ENCODE data around the gene STYX.

STYX gene

DNA sequence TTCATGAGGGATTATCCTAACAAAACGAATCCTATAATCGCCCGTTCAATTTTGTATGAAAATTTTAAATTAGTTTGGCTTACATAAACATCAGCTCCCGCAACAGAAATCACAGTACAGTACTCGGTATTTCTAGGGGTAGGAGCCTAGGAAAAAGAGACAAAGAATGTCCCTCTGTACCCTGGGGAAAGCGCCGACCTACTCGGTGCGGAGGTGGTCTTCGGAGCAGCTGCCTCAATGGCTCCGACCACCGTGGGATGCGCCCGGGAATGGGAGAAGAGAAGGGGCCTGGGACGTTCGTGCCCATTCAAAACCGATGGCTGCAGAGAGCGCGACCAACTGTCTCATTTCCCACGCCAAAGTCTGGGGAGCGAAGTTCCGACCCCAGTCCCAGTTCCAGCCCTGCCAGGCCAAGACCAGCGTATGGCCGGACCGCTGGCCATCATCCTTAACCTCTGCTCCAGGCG lies 60.8 kb downstream of the STYX start:
- DNase-seq, result no peak

GRCh38 chr14:52791223-52792096 lies 61.5 kb downstream of the STYX start, which contains the start of gene GNPNAT1:
Gene GNPNAT1 (minus strand): TSS chr14:52791607. CDS start chr14:52784650, 6,957 bp downstream.
- peak; percentile 88 for DNase-seq

DNA sequence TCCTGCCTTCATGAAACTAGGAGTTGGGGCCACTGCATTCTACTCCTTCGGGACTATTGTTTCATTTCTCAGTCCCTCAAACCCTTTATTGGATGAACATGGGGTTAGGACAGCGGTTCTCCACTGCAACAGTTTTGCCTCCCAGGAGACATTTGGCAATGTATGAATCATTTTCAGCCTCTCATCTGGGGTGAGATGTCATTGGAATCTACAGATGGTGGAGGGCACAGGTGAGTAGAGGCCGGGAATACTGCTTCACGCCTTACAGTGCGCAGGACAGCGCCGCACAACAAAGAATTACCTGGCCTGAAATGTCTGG lies 62.1 kb downstream of the STYX start:
- DNase-seq, result no peak

- DNase-seq, result no peak
Measured at GRCh38 chr14:52793061-52793460, 63.1 kb downstream of the STYX start.

DNA sequence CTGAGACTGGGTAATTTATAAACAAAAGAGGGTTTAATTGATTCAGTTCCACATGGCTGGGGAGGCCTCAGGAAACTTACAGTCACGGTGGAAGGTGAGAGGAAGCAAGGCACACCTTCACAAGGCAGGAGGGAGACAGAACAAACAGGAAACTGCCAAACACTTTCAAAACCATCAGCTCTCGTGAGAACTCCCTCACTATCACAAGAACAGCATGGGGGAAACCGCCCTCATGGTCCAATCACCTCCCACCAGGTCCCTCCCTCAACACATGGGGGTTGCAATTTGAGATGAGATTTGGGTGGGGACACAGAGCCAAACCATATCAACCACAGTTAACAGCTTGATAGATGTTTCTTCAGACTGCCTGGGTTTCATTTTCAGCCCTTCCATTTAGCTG lies 67.7 kb downstream of the STYX start:
- DNase-seq, result no peak

GRCh38 chr14:52798826-52799225 lies 68.9 kb downstream of the STYX start:
- DNase-seq, result no peak

GRCh38 chr14:52801014-52801712 lies 71.2 kb downstream of the STYX start:
- no peak for DNase-seq

DNA sequence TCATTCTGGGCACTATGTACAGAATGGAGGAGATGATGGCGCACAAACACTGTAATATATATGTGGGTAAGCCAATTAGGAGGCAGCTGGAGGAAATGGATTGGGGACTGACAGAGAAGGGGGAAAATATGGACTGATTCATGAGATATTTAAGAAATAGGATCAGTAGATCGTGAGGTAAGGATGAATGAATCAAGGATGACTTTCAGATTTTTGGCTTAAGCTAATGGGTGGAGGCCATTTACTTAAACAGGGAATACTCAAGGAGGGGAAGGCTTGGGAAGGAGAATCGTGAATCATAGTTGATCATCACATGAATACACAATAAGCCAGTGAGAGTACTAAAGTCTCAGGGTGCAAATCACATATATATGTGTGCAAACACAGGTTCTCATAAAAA lies 72.6 kb downstream of the STYX start:
- DNase-seq, result no peak

- DNase-seq, result no peak
Measured at GRCh38 chr14:52806115-52806514, 76.1 kb downstream of the STYX start.

DNA sequence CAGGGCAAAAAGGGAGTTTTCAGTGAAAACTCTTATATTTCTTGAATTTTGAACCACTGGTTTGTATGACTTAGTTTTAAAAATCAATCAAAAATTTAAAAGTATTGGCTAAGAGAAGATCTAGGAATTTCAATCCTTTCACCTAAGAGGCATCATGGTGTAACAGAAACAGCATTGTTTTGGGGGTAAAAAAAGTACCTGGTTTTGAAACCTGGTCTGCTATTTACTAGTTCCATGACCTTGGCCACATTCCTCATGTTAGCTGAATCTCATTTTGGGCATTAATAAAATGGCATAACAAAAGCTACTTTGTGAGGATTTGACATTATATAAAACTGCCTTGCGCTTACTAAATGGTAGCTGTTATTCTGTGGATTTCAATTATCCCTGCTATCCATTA lies 78.1 kb downstream of the STYX start:
- DNase-seq, result no peak

- DNase-seq, result no peak
Measured at GRCh38 chr14:52821805-52822250, 91.9 kb downstream of the STYX start.

- no peak for DNase-seq
Measured at GRCh38 chr14:52824462-52824861, 94.5 kb downstream of the STYX start.
